Measurements from ENCODE around the gene PCSK6.
A peak's percentile ranks its signal among the peaks of the same experiment; 100 is the strongest.

Gene PCSK6

DNA sequence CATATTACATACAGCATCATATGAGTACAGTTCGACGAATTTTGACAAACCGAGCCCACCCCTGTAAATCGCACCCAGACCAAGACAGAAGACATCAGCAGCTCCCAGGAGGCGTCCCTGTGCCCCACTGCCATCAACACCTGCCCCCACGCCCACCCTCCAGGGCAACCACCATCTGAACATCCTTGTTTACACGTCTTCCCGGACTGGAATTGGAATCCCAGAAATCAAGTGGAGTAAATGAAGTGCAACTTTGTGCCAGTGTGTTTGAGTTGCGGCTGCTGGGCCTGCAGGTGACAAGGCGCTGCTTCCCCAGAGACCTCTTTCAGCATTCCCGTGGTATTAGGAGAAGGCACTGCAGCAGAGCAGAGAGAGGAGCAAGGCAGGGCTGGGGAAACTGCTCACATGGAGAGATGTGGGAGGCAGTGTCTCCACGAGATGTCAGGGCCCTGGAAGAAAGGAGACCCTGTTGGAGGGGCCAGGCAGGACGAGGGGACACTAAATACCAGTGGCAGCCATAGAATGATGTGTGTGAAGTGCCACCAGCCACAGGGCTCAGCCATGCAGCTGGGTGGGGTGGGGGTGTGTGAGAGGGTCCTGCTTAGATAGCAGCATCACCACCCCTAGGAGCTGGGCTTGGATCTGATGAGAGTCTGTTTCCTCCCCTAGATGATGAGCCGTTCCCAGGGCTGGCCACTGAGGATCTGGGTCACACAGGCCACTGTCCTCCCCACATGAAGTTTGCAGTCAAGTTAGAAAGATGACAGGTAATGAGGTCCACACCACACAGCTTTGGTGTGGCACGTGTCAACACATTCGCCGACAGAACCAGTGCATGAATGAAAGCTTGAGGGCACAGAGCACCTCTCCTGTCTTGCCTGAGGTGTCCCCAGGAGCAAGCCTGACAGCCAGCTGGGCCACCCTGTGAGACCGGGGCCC lies 33.4 kb upstream of the PCSK6 start:
- no peak for DNase-seq

DNA sequence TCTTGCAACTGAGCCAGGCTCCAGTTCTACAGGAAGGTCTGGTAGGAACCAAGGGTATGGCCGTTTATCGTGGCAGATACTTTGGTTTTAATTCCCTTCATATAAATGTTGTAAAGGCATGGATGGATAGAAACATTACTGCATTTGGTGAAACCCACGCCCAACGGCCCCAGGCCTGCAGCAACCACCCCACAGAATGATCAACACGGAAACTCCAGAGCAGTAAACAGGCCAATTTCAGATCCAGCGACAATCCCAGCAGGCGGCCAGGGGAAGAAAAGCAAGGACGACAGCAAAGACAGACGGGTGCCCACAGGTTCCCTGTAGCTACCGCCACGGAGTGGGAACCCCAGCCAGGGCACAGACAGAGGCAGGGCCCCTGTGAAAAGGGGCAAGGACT lies 32.6 kb upstream of the PCSK6 start:
- DNase-seq, result no peak

DNA sequence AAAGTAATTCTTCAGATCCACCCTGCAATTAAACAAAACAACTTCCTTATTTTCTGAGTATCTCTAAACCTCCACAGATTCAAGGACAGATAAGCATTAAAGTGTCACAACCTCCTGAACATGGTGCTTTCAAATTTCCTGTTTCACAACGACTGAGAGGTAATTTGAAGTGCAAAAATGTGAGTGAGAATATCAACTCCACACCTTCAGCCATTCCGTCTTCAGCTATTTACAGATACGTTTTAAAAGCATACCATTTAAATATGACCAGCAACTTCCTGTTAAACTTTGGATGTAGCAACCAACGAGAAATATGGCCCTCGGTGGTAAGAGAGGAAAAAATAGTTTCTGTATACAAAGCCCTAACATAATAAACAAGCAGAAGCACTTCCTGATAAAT lies 32.1 kb upstream of the PCSK6 start:
- DNase-seq, result no peak

DNA sequence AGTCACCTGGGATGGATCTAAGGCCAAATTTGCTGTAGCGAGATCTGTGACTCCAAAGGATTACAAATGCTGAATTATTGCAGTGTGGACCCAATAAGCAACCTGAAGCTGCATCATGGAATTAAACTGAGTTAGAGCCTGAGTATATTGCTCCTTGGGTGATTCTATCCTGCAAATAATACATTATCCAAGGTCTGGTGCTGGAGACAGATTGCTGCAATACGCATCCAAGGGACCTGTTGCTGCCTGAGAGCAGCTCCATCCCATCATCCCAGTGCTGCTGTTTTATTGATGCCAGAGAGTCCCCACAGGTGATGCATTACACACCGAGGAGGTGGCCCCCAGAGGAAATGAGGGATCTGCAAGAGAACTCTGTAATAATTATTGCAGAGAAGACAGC lies 31.6 kb upstream of the PCSK6 start:
- DNase-seq, result no peak

DNA sequence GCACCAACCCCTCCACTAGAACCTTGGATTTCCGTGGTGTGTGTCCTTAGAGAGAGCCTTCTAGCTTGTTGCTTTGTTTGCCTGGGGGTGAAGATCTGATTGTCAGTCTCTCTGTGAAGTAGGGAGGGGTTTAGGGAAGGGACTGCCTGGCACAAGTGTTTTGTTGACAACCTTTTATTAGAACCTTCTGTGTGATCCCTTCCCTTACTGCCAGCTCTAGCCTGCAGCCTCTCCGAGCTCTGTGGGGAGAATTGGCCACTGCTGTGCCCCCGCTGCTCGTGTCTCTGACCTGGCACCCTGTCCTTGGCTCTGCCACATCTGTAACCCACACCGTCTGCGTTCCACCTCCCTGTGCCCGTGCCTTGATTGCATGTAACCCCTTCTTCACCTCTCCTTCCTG lies 30.9 kb upstream of the PCSK6 start:
- no peak for DNase-seq

DNA sequence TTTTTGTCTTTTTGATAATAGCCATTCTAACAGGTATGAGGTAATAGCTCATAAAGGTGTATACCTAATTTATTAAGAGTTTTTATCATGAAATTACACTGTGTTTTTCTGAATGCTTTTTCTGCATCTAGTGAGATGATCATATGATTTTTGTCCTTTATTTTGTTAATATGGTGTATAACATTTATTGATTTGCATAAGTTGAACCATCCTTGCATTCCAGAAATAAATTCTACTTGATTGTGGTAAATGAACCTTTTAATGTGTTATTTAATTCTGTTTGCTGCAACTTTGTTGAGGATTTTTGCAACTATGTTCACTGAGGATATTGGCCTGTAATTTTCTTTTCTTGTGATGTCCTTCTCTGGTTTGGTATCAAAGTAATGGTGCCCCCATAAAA lies 28.0 kb upstream of the PCSK6 start:
- no peak for DNase-seq

DNA sequence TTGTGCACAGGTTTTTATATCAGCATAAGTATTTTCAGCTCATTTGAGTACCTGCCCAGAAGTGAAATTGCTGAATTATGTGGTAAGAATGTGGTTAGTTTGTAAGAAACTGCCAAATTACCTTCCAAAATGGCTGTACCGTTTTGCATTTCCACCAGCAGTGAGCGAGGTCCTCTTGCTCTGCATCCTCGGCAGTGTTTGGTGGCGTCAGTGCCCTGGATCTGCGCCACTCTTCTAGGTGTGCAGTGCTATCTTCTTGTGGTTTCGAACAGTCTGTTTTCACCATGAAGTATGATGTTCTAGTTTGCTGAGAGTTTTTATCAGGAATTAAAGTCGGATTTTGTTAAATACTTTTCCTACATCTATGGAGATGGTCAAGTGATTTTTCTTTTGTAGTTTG lies 24.8 kb upstream of the PCSK6 start:
- DNase-seq, result no peak

DNA sequence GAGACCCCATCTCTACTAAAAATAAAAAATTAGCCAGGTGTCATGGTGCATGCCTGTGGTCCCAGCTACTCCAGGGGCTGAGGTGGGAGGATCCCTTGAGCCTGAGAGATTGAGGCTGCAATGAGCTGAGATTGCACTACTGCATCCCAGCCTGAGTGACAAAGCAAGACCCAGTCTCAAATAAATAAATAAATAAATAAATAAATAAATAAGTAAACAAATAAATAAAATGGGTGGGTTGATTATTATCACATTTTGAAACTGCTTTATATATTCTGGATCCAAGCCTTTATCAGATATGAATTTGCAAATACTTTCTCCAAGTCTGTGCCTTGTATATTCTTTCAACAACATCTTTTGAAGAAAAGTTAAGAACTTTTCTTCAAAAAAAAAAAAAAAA lies 22.2 kb upstream of the PCSK6 start:
- DNase-seq, result no peak

DNA sequence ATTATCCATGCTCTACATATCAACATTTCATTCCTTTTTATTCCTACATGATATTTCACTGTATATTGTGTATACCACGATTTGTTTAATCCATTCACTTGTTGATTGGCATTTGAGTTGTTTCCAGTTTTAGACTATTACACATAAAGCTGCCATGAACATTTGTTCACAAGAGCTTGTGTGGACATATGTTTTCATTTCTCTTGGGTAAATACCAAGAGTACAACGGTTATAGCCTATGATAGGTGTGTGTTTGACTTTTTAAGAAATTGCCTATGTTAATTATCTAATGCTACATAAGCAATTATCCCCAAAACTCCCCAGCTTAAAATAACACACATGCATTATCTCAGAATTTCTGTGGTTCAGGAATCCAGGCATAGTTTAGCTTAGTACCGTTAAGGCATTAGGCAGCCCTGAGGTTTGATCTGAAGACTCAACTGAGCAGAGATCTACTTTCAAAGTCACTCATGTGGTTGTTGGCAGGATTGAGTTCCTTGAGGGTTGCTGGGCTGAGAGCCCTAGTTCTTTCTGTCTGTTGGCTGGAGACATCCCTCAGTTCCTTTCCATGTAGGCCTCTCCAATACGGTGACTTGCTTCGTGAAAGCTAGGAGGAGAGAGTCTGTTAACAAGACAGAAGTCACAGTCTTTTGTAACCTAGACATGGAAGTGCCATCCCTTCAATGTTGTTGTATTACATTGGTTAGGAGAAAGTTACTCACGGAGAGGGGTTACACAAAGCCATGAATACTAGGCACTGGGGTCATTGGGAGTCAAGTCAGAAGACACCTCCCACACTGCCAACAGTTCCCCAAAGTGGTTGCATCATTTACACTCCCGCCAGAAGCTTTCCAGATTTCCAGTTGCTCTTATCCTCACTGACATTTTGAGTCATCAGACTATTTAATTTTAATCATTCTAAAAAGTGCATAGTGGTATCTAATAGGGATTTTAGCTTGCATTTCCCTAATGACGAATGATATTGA lies 21.0 kb upstream of the PCSK6 start:
- no peak for DNase-seq

DNA sequence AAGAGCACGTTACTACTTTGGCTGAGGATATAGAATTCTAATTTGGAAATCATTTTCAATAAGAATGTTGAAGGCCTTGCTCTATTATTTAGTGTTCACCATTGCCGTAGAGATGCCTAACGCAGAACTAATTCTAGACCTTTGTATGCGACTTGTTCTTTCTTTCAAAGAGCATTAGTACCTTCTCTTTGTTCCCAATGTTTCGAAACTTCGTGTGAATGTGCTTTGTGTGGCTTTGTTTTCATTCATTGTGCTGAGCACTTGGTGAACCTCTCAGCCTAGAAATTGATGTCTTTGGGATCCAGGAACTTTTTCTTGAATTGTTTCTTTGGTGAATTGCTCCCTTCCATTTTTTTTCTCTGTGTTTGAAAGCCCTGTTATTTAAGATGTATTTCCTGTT lies 19.8 kb upstream of the PCSK6 start:
- DNase-seq, result no peak

DNA sequence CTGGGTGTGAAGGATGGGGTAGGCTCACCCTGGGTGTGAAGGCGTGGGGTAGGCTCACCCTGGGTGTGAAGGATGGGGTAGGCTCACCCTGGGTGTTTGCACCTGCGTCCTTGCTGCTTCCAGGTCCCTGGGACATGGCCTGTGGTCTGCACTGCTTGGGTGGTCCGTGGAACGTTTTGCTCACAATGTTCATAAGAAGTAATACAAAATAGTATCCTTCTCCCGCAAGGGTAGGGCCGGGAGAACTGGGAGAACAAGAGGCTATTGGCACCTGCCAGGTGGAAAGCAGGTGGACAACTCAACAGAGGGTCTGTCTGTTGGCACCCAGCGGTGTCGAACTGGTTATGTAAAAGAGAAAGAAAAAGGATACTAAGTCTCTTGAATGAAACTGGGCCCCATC lies 17.0 kb upstream of the PCSK6 start:
- DNase-seq, result no peak

DNA sequence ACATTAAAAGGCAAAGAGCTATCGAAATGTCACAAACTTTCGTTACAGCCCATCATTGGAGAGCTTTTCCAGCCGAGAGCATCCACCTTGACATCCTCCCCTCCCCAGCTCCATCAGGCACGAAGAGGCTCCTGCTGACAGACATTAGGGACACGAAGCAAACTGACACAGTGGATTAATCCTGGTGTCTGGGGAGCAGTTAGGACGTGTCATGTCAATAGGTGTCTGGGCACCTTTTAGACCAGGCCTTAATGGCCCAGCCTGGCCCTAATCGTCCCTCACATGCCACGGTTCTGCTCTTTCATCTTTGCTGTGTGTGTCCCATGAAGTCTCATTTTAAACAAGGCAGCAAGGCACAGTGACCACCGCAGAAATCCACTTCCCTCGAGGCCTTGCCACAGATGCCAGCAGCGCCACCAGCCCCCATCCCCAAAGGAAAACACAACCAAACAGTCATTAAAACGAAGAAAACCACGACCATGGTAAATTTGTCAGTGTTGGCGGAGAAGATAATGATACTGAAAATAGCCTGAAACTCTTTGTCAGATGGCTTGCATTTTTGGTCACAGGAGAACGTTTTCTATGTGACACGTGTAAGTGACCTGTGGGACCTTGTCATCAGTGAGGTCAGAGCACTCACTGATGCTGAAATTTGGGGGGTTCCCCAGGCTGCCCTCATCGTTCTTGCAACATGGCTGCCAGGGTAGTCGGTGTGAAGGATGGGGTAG lies 16.3 kb upstream of the PCSK6 start:
- no peak for DNase-seq

DNA sequence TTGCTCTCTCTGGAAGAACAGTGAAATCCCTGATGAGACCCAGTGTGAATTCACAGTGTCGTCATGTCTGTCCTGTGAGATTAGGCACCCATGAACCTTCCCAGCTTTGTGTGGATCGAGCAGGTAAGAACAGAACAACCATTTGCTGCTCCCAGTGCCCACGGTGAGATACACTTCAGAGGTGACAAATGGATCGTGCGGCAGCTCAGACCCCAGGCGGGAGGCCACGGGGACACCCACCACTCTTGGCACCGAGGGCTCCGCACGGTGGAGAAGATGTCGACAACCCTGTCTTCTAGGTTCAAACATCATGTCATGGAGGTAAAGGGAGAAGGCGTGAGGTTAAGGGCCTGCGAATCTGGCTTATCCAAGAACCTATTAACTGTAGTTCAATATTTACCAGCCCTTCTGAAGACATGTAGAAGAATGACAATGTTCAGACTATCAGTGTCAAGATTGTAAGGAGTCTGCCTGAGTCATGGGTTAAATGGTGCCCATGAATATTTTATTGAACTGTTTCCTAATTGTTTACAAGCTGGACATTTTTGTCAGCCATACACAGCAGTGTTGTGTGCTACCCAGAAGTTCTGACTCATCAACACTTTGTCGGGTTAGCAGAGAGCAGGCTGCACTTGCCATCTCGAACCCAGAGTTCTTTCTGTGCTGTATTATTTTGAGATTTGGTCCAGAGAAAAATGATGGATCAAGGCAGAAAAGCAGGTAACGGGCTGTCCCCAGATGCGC lies 15.5 kb upstream of the PCSK6 start:
- no peak for DNase-seq

DNA sequence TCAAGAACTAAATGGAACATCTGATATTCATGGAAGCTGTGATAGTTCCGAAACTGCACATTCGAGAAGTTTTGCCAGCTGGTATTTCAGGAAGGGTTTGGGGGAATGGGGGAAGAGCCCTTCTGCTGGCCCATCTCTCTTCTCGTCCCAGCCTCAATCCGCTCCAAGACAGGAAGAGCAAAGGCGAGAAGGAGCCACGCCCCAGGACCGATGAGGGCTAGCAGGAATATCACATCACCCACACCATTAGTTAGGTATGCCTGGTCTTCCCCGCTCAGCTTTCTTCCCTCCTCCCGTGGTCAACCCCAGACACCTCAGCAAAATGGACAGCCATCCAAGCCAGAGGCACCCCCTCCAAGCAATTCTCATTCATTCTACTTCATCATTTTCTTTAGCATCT lies 14.9 kb upstream of the PCSK6 start:
- DNase-seq, result no peak

DNA sequence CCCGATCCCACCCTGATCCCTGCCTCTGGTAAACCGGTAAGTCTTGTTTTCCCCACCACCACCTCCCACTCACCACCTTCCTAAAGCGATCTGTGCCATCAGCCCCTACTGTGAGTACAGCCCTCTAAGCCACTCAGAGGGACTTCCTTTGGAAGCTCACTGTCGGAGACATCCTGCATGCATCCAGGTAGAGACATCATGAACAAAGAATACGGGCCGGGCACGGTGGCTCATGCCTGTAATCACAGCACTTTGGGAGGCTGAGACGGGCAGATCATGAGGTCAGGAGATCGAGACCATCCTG lies 13.7 kb upstream of the PCSK6 start:
- no peak for DNase-seq

DNA sequence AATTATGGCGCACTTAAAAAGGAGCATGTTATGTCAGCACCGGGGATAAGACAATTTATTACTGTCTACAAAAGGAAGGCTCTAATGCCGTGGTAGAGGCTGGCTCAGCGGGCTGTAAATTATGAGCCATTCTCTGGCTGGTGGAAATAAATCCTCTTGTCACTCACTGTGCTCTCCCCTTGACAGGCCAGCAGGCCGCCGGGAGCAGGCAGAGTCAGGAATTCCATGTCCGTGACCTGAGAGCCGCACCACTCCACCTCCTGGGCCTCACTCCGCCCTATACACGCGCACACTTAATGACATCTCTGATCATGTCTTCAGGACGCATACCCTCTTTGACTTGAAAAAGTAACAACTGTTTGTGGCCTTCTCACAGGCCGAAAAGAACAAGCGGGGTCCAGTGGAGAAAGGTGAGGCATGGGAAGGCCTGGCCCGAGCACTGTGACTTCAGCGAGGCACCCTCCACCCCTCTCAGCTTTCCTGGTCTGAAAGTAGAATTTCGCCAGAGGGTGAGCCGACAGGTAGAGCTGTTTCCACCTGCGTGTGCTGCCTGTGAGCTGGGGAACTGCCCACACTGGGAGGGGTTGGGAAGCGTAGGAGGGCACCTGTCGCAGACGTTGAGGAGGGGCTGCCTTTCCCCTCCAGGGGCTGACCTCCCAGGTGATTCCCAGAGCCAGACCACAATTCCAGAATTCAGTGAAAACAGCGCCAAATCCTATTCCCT lies 13.2 kb upstream of the PCSK6 start:
- DNase-seq, result no peak

DNA sequence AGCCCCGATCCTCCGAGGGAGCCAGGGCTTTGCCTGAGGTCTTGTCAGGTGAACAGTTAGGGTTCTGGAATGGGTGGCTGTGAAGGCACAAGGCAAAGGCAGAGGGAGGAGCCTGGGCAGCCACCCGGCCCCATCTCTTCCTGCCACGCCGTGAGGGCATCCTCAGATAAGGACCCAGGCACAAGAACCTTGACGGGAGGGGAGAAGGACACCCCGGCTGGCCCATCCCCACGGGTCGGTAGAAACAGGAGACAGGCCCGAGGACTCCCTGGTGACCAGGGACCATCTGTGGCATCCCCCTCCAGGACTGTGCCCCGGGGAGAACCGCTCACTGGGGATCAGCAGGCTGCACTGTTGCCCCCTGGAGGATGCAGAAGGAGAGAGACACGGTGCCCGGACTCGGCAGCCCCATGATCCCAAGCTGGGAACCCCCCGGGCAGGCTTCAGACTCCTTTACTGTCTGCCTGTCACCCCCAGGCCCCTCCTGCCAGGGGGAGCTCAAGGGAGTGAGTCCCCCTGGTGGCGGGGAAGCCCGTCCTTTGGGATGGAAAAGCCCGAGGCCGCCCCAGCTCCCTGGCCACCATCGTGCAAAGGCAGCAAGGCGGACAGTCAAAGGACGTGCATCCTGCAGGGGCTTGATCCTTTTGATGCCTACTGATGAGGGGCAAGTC lies 12.3 kb upstream of the PCSK6 start:
- DNase-seq, result peak; percentile 40 to 44

DNA sequence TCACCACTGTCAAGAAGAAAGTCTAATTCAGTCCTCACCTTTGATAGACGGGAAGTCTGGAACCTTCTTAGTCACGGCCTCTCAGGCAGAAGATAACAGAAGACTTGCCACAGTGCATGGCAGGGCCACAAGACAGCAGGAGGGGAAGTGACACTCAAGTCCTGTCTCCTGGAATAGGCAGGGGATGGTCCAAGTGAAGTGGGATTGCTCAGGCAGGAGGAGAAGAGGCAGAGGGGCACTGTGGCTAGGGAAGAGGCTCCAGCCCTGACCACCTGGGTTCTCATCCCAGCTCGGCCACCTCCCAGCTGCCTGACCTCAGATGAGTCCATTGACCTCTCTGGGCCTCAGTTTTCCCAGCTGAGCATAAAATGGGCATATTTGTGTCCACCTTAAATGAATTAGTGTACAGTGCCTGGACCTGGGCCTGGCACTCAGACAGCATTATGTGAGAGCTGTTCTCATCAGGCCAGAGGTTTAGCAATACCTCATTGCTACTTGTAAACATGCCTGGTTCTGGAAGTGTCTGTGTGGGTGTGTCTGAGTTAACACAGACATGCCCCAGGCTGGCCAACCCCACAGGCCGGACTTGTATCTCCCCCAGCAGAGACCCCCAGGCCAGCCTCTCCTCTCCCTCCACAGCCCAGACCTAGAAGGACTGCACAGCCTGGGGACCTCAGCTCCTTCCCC lies 11.5 kb upstream of the PCSK6 start:
- no peak for DNase-seq

DNA sequence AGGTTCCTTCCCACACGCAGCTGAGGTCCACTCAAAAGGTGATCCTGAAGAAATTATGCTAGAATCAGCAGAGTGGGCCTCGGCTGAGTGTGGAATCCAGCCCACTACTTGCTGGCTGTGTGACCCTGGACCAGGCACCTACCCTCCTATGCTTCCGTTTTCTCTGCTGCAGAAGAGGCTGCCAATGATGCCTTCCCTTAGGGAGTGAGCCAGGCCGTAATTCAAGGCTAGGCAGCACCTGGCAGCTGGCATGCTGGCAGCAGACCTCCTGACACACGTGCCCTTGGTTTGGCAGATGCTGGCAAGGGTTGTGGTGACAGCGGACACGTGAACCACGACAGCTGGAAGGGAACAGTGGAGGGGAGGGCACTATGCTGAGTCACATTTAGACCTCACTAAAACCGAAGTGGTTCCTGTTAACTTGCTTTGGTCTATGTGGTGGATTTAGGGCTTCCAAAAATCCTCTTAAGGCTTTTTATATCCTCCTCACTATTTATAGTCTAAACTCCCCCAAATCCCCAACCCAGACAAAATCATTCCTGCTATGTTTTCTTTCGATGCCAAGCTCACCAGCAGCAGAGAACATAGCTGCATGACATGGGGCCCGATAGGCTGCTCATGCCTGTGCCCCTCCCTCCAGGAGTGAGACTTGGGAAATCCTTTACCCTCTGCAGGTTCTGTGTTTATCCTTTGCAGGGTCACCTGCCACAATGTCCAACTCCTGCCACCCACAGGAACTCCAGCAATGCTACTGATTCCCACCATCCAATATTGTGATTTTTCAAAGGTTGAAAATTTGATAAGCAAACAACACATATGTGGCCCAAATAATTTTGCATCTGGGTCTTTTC lies 10.6 kb upstream of the PCSK6 start:
- DNase-seq, result no peak

All from activated CD4-positive, alpha-beta T cell treated with anti-CD3 and anti-CD28 coated beads for 4 hours (primary cell).